ENCODE results near the gene RTN4IP1.
"Not testable (repeated sequence)": the region's sequence is repeated elsewhere in the genome, so short reads cannot be mapped to it uniquely, and the experiment has no call there.

RTN4IP1 gene

DNA sequence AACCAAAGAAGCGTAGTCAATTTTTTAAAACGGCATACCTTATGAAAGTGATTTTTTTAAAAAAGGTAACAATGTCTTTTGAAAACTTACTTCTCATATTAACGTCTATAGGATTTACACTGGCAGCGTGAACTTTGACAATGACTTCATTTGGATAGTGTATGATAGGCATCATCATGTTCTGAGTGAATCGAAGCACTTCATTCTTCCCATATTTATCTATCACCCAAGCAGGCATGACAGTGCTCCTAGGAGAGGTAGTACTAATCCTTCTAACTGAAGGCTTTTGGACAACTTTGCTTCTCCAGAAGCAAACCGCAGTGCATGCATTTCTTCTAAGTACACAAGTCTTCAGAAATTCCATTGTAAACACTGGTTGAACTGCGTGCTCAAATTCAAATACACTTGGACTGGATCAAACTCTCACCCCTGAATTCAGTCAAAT is 618 bp downstream of the RTN4IP1 start:
- DNase-seq (ENCODE audit: low read depth, low spot score): no peak

DNA sequence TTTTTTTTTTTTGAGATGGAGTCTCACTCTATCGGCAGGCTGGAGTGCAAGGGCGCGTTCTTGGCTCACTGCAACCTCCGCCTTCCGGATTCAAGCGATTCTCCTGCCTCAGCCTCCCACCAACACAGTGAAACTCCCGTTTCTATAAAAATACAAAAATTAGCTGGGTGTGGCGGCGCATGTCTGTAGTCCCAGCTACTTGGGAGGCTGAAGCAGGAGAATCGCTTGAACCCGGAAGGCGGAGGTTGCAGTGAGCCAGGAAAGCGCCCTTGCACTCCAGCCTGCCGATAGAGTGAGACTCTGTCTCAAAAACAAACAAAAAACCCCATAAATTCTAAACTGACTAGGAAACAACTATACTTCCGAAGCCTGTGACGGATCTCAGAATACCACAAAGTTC is 1.5 kb downstream of the RTN4IP1 start:
- DNase-seq (ENCODE audit: low read depth, low spot score): not testable (repeated sequence)

DNA sequence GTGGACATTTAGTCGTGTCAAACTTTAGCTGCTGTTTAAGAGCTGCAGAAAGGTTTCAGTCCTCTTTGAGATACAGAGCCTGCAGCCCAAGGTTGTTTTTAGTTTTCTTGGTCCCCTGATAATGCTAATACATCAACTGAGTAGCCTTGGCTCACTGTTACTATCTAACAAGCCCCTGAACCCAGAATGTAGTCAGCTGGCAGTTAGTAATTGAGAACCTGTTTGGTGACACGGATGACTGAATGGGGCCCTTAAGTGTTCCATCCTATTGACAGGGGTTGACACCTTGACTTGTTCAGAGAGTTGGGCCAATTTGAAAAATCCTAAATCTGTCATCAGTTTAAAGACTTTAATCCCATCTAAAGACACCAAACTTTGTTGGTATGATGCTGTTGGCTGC is 2.8 kb downstream of the RTN4IP1 start:
- no peak for DNase-seq (ENCODE audit: low read depth, low spot score)

DNA sequence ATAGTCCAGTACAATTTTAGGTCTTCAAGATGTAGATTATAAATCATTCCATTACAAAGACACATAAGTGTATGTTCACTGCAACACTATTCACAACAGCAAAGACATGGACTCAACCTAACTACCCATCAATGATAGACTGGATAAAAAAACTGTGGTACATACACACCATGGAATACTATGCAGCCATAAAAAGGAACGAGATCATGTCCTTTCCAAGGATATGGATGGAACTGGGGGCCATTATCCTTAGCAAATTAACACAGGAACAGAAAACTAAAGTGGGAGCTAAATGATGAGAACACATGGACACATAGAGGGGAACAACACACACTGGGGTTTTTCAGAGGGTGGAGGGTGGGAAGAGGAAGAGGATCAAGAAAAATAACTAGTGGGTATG is 6.3 kb downstream of the RTN4IP1 start:
- no peak for DNase-seq (ENCODE audit: low read depth, low spot score)

DNA sequence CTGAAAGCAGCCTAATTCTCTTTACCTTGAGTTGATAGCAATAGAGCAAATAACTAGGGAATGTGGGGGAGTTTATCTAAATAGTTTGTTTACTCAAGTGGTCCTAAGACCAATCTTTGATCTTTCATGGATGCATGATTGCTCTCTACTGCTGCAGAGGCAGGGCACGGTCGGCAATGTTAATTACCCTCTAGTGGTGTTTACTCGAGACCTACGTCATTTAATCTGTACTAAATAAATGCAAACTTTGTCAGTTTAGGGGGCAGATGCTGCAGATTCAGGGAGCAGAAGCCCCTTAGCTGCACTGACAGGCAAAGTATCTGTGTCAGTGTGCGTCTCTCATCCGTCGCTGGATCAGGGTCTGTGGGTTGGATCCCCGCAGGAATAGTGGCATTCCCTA is 6.9 kb downstream of the RTN4IP1 start:
- DNase-seq (ENCODE audit: low read depth, low spot score): no peak

DNA sequence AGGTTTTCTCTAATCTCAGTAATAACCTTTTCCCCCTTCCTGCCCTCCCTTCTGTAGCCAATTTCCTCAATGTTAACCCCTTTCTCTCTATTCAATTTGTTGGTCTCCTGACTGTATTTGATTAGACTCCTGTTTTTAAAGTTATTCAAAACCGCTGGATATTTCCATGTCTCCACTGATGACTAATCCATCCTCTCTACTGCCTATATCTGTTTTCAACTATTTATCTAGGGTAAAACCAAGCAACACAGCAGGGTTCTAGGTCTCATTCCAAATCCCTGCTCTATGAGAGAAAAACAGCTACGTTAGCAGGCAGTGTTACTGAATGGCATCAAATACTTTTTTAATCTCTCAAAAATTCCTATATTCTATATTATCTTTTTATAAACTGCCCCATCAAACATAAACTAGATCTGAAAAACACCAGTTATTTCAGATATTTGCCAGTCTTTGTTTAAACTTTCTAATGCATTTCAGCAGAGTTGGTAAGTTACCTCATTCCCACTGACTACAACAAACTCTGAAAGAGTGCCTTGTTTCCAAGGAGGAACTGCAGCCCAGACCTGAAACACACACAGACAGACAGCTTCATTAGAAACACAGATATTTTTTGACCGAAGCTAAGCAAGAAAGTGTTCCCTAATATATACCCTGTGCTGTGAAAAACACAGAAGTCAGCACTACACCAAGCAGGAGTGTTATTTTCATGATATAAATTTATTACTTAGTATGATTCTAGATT is 8.2 kb downstream of the RTN4IP1 start:
- DNase-seq (ENCODE audit: low read depth, low spot score): no peak

DNA sequence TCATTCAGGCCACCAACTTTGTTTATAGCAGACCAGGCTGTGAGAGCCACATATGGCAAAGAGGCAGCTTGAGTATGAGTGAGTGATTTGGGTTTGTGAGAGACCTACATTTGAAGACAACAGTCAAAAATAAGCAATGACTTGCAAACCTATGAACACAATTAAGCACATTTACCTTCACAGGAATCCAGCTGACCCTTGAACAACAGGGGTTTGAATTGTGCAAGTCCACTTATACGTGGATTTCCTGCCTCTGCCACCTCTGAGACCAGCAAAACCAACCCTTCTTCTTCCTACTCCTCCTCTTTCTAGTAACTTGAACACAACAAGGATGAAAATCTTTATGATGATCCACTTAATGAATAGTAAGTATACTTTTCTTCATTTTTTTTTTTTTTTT is 10.1 kb downstream of the RTN4IP1 start:
- no peak for DNase-seq (ENCODE audit: low read depth, low spot score)

DNA sequence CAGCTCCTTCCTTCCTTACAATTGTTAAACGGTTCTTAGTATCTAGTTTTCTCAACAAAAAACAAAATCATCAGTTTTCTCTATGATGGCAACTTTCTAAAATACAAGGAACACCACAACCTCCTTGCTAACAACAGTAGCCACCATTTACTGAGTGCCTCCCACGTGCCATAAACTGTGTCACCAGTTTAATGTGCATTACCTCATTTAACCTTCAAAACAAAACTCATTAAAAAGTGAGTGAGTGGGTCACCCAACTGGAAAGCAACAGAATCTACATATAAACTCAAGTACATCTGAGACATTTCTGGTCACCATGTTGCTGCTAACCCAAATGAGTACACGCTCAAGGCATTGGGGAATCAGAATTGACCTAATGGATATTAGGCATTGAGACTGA is 11.0 kb downstream of the RTN4IP1 start:
- DNase-seq (ENCODE audit: low read depth, low spot score): no peak

DNA sequence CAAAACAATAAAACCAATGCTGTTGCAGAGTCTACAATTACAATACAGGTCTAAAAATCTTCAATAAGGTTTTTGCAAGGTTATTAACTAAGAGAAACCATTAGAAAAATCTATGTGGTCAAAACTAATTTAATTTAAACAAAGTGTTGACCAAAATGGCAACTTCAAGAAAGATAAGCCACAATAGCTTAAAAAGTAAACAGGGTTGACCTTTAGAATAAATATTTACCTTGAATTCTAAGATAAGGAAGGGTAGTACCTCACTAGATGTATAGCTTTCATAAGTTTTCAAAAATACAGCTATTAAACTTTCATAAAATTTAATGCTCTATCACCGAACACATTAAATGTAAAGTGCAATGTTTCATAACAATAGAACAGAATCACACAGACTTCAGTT is 11.4 kb downstream of the RTN4IP1 start:
- DNase-seq (ENCODE audit: low read depth, low spot score): no peak

DNA sequence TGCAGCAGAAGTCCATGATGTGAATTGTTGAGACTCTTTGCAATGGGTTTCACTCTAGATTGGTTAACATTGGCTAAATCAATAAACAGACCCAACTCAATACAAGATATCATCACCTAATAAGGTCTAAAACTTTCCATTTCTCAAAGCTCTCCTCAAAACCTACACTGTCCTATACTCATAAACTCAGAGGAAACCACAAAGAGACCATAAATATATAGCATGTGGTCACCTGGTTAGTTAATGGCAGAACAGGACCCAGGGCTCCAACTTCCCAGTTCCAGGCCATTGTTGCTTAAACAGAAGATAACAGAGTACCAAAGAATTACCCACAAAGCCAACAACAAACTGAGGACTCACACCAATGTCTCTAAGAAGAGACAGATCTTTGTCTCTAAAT is 12.0 kb downstream of the RTN4IP1 start:
- DNase-seq (ENCODE audit: low read depth, low spot score): no peak

DNA sequence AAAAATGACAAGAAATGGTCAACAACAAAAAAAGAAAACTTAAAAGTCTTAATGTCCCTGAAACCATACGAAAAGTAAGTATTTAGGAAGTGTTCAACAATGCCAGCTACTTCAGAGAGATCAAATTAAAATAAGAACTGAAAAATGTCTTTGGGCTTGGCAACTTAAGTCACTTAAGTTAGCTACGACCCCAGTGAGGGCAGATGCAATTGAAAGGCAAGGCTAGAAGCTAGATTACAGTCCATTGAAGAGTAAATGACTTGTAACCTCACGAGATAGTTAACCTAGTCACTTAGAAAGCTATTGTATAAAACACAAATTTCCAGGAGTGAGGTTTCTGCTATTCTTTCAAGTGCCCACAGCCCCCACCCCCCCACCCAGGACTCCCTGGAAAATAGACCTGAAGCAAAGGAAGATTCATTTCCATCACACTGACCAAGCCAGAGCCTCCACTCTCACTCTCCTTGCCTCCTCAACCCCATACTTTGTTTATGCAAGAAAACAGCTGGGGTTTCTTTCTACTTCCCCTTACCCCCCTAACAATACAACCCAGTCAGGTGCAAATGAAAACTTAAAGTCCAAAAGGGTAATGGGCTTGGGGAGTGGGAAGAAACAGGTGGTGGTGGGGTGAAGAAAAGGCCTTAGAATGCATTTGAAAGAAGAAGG is 14.6 kb downstream of the RTN4IP1 start:
- DNase-seq (ENCODE audit: low read depth, low spot score): no peak

DNA sequence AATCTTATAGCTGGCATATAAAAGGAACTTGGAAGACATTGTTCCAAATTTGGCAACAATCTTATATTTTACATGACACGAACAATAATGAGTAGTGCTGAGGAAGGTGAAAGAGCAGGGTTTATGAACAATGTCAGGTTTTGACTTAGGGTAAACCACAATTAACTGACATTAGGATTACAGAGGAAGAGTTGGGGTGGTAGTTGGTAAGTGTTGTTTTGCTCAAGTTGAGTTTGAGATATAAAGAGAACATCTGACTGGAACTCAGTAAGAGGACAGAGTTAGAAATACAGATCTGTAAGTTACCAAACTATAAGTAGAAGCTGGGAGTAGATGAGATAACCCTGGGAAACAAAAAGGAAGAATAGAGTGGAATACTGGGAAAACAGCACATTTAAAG is 15.1 kb downstream of the RTN4IP1 start:
- no peak for DNase-seq (ENCODE audit: low read depth, low spot score)

DNA sequence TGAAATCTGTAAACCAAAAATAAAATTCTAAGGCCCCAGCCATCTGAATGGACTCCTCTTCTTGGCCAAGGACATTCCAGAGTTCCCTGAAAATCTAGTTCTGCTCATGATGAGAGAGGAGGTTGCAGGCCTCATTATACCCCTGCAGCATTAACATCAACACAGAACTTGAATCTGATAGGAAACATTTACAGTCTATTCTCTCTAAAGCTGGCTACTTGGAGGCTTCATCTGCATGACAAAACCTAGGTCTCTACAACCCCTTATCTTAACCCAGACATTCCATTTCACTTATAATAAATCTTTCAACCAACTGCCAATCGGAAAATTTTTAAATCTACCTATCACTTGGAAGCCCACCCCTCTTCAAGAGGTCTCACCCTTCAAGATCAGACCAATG is 15.7 kb downstream of the RTN4IP1 start:
- no peak for DNase-seq (ENCODE audit: low read depth, low spot score)

DNA sequence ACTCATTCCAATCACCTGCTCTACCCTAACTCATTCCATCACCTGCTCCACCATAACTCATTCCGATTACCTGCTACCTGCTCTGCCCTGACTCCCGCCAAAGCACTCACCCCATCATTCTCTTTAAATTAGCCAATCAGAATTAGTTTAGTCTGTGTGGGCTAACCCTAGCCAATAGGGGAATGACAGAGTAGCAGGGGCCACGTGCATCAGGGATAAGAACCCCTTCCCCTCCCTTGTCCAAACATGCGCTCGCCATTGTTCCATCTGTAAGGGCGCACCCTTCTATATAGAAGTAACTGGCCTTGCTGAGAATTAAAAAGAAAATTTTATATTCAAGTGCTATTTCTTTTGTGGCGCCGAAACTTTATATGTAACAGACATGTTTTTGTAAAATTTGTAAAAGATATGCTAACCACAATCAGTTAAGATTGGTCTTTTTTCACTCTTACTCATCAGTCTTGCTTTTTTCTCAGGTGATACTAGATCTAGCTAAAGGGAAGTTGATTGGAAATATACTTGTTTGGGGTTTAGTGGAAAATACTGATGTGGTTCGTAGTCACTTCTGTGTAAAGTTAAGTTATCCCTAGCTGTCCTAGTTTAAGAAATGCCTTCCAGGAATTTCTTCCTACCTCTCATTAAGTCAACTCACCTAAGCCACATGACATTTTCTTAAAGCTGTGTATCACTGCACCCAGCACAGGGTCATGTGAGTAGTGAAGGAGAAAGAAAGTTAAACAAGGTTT is 16.5 kb downstream of the RTN4IP1 start:
- DNase-seq (ENCODE audit: low read depth, low spot score): no peak

DNA sequence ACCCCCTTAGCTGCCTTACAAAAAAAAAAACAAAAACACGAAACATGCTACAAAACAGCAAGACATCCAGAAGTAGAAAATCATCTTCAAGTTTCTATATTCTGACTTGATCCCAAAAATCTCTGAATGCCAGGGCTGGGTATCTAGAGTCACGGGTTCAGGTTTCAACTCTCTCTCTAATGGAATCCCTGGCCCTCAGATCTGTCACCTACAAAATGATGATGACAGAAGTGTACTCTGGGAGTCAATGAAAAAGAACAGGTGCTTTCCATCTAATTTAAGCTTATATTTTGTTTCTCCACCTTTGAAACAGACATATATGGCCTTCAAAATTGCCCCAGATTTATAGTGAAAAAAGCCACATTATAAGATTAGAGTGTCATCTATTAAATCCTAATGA is 18.3 kb downstream of the RTN4IP1 start:
- DNase-seq (ENCODE audit: low read depth, low spot score): no peak

DNA sequence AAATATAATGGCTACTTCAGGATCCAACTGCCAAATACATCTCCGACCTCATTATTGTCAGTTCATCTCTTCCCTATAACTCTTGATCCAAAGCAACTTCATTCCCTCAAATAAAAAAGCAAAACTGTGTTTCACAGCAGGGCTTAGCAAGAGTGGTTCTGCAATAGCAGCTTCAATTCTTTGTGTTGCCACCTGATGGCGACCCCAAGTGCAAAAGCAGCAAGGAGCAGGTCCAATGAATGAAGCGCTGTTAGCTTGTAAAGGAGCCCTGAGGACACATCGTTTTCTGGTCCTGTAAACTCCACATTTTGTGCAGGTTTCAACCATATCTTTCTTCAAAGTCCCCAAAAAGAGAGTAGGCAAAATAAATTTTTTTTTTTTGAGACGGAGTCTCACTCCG is 19.6 kb downstream of the RTN4IP1 start:
- no peak for DNase-seq (ENCODE audit: low read depth, low spot score)

DNA sequence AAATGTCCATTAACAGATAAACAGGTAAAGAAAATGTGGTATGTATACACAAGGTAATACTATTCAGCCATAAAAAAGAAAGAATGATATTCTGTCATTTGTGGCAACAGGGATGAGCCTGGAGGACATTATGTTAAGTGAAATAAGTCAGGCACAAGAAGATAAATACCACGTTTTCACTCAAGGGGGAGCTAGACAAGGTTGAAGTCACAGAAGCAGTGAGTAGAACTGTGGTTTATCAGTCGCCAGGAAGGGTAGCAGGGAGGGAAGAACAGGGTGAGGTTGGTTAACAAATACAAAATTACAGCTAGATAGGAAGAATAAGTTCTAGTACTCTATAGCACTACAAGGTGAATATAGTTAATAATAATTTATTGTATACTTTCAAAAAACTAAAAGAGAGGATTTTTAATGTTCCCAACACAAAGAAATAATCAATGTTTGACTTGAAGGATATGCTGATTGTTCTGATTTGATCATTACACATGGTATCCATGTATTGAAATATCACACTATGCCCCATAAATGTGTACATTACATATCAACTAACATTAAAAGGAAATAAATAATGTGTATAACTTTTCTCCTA is 21.1 kb downstream of the RTN4IP1 start:
- no peak for DNase-seq (ENCODE audit: low read depth, low spot score)

DNA sequence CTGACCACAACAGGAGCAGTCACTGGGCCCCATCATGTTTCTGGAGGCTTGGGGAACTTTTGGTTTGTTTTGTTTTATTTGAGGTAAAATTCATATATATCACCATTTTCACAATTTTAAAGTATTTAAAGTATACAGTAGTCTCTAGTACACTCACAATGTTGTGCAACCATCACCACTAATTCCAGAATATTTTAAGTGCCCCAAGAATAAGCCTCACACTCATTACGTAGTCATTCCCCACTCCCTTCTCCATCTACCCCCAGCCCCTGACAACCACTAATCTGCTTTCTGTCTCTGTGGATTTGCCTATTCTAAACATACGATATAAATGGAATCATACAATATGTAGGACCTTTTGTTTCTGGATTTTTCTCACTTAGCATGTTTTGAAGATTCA is 29.0 kb downstream of the RTN4IP1 start:
- DNase-seq (ENCODE audit: low read depth, low spot score): no peak

DNA sequence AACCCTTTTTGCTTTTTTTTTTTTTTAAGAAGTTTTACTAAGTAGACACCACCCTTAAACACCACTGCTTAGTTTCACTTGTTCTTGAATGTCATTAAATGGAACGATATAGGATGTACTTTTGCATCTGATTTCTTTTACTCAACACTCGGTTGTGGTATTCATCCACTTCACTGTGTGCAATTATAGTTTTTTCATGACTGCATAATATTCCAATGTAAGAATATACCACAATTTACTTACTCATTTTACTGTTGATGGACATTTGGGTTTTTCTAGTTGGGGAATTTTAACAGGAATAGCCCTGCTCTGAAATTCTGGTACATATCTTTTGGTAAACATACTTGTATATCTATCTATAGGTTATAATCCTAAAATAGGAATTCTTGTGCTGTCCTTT is 29.9 kb downstream of the RTN4IP1 start:
- no peak for DNase-seq (ENCODE audit: low read depth, low spot score)

DNA sequence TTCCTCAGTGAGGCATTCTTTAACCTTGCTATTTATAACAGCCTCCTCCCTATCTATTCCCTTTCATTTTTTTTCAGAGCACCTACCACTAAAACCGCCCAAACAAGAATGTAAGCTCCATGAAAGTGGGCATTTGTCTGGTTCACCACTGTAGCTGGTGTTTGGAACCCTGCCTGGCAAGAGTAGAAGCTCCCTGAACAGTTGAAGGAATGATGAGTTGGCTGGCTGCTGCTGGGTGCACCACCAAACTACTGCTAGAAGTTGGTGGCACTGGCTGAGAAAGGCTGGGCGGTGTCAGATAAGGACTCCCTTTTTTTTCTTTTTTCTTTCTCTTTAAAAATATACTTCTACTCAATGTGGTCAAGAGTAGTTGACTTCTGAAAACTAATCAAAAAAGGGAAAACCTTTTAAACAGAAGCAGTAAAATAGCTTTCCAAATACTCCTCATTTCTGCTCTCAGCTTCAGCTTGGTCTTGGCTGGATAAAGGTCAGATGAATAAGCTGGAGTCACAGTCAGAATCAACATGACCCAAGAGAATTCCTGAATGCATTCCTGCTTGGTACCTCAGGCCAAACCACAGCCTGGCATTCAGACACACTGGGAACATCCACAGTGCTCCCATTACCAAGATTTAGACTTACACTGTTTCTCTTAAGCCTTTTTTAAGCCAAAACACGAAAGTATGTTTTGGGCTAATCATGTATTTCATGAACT is 38.0 kb downstream of the RTN4IP1 start:
- no peak for DNase-seq (ENCODE audit: low read depth, low spot score)

DNA sequence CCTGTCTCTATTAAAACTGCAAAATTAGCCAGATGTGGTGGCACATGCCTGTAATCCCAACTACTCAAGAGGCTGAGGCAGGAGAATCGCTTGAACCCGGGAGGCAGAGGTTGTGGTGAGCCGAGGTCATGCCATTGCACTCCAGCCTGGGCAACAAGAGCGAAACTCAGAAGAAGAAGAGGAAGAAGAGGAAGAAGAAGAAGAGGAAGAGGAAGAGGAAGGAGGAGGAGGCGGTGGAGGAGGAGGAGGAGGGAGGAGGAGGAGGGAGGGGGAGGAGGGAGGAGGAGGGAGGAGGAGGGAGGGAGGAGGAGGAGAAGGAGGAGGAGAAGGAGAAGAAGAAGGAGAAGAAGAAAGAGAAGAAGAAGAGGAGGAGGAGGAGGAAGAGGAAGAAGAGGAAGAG is 40.4 kb downstream of the RTN4IP1 start:
- DNase-seq (ENCODE audit: low read depth, low spot score): not testable (repeated sequence)

Data from activated CD4-positive, CD25-positive, alpha-beta regulatory T cell treated with anti-CD3 and anti-CD28 coated beads, Interleukin-2, amount 50 U/mL, for 16 hours (primary cell).